ENCODE measurements around the gene NRIP1. TPM values are rescaled to one million over a fixed set of nuclear protein-coding genes. Genes with fewer than 3 reads are reported as not detected.

Gene NRIP1
- total and polyA plus RNA-seq, 10 of the 15 experiments (the other 5 are each of a cell fraction or from before 2014, with no cell fraction given), result 2.9 to 26.1 (median 9.3) TPM

- TF ChIP-seq, protein P1, sequence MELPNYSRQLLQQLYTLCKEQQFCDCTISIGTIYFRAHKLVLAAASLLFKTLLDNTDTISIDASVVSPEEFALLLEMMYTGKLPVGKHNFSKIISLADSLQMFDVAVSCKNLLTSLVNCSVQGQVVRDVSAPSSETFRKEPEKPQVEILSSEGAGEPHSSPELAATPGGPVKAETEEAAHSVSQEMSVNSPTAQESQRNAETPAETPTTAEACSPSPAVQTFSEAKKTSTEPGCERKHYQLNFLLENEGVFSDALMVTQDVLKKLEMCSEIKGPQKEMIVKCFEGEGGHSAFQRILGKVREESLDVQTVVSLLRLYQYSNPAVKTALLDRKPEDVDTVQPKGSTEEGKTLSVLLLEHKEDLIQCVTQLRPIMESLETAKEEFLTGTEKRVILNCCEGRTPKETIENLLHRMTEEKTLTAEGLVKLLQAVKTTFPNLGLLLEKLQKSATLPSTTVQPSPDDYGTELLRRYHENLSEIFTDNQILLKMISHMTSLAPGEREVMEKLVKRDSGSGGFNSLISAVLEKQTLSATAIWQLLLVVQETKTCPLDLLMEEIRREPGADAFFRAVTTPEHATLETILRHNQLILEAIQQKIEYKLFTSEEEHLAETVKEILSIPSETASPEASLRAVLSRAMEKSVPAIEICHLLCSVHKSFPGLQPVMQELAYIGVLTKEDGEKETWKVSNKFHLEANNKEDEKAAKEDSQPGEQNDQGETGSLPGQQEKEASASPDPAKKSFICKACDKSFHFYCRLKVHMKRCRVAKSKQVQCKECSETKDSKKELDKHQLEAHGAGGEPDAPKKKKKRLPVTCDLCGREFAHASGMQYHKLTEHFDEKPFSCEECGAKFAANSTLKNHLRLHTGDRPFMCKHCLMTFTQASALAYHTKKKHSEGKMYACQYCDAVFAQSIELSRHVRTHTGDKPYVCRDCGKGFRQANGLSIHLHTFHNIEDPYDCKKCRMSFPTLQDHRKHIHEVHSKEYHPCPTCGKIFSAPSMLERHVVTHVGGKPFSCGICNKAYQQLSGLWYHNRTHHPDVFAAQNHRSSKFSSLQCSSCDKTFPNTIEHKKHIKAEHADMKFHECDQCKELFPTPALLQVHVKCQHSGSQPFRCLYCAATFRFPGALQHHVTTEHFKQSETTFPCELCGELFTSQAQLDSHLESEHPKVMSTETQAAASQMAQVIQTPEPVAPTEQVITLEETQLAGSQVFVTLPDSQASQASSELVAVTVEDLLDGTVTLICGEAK (IDR thresholded peaks at IDR 0.05; ENCODE audit: borderline replicate concordance), result no peak
- TF ChIP-seq TARDBP (IDR thresholded peaks at IDR 0.05; ENCODE audit: borderline replicate concordance) (no peak), BCL3 (IDR thresholded peaks at IDR 0.05; ENCODE audit: borderline replicate concordance, insufficient read depth, low read depth, low read length, poor library complexity, severe bottlenecking) (no peak), PAX8 (IDR thresholded peaks at IDR 0.05) (no peak), RUNX3 (IDR thresholded peaks at IDR 0.05; ENCODE audit: low read length) (no peak)
- TF ChIP-seq, protein P2, sequence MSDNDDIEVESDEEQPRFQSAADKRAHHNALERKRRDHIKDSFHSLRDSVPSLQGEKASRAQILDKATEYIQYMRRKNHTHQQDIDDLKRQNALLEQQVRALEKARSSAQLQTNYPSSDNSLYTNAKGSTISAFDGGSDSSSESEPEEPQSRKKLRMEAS (IDR thresholded peaks at IDR 0.05; ENCODE audit: low read depth, low read length), result no peak
- TF ChIP-seq, protein P3, sequence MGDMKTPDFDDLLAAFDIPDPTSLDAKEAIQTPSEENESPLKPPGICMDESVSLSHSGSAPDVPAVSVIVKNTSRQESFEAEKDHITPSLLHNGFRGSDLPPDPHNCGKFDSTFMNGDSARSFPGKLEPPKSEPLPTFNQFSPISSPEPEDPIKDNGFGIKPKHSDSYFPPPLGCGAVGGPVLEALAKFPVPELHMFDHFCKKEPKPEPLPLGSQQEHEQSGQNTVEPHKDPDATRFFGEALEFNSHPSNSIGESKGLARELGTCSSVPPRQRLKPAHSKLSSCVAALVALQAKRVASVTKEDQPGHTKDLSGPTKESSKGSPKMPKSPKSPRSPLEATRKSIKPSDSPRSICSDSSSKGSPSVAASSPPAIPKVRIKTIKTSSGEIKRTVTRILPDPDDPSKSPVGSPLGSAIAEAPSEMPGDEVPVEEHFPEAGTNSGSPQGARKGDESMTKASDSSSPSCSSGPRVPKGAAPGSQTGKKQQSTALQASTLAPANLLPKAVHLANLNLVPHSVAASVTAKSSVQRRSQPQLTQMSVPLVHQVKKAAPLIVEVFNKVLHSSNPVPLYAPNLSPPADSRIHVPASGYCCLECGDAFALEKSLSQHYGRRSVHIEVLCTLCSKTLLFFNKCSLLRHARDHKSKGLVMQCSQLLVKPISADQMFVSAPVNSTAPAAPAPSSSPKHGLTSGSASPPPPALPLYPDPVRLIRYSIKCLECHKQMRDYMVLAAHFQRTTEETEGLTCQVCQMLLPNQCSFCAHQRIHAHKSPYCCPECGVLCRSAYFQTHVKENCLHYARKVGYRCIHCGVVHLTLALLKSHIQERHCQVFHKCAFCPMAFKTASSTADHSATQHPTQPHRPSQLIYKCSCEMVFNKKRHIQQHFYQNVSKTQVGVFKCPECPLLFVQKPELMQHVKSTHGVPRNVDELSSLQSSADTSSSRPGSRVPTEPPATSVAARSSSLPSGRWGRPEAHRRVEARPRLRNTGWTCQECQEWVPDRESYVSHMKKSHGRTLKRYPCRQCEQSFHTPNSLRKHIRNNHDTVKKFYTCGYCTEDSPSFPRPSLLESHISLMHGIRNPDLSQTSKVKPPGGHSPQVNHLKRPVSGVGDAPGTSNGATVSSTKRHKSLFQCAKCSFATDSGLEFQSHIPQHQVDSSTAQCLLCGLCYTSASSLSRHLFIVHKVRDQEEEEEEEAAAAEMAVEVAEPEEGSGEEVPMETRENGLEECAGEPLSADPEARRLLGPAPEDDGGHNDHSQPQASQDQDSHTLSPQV (IDR thresholded peaks at IDR 0.05), result no peak
Measured at GRCh38 chr21:15079269-15079668, 14.5 kb upstream of the NRIP1 start (continued).

All from GM12878 (cell line).